Ishikawa (cell line): ENCODE data around the gene BCO2.

ENCODE experiments used
- CEBPB ChIP-seq: IDR thresholded peaks from 2 replicates; pipeline ENCODE4 v1.6.1; 2012
- CREB1 ChIP-seq: IDR thresholded peaks from 2 replicates; pipeline ENCODE4 v1.6.1; 2012; ENCODE audit warnings: low read depth
- EGR1 ChIP-seq: IDR thresholded peaks from 2 replicates; pipeline ENCODE4 v1.6.1; 2012
- EP300 ChIP-seq: IDR thresholded peaks from 2 replicates; pipeline ENCODE4 v1.6.1; 2012; ENCODE audit warnings: borderline replicate concordance
- FOXM1 ChIP-seq: IDR thresholded peaks from 2 replicates; pipeline ENCODE4 v1.6.1; 2012; ENCODE audit warnings: low read depth, borderline replicate concordance
- NFIC ChIP-seq: IDR thresholded peaks from 2 replicates; pipeline ENCODE4 v1.6.1; 2012
- RAD21 ChIP-seq: IDR thresholded peaks from 2 replicates; pipeline ENCODE4 v1.6.1; 2012; ENCODE audit warnings: low read depth
- TAF1 ChIP-seq: IDR thresholded peaks from 2 replicates; pipeline ENCODE4 v1.6.1; 2012; ENCODE audit warnings: low read depth, mild to moderate bottlenecking
- TCF12 ChIP-seq: IDR thresholded peaks from 2 replicates; pipeline ENCODE4 v1.6.1; 2012; ENCODE audit warnings: low read depth
- TEAD4 ChIP-seq: IDR thresholded peaks from 2 replicates; pipeline ENCODE4 v1.6.1; 2012
- YY1 ChIP-seq: IDR thresholded peaks from 2 replicates; pipeline ENCODE4 v1.6.1; 2012; ENCODE audit warnings: low read depth
- ZBTB7A ChIP-seq: IDR thresholded peaks from 2 replicates; pipeline ENCODE4 v1.6.1; 2012; ENCODE audit warnings: low read depth
- TF ChIP-seq, protein P1 (sequence below): IDR thresholded peaks from 2 replicates; pipeline ENCODE4 v1.6.1; 2012
- TF ChIP-seq, protein P2 (sequence below): IDR thresholded peaks from 2 replicates; pipeline ENCODE4 v1.6.1; 2012
- TF ChIP-seq, protein P3 (sequence below): IDR thresholded peaks from 2 replicates; pipeline ENCODE4 v1.6.1; 2012; ENCODE audit warnings: low read depth, mild to moderate bottlenecking

Gene BCO2

DNA sequence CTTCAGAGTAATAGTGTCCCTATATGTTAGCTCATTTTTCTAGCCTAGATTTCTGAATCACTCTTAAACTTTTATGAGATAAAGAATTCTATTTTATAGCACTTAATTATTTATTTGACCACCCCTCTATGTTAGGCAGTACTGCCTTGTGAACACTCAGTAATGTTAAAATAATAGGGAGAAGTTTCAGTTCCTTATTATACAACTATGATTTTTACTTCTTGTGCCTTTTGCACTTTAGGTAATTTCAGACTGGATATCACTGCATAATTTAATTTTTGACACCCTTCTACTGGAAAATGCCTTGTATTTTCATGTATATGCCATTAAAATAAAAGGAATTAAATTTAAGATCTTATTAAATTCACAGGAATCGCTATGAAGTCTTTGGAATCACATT is 3.1 kb downstream of the BCO2 start:
- TF ChIP-seq CEBPB (no peak), EP300 (no peak), RAD21 (no peak), NFIC (no peak), ZBTB7A (no peak), TEAD4 (no peak), CREB1 (no peak), YY1 (no peak), TAF1 (no peak), TCF12 (no peak)
- TF ChIP-seq, protein P1, sequence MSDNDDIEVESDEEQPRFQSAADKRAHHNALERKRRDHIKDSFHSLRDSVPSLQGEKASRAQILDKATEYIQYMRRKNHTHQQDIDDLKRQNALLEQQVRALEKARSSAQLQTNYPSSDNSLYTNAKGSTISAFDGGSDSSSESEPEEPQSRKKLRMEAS = no peak
- TF ChIP-seq, protein P2, sequence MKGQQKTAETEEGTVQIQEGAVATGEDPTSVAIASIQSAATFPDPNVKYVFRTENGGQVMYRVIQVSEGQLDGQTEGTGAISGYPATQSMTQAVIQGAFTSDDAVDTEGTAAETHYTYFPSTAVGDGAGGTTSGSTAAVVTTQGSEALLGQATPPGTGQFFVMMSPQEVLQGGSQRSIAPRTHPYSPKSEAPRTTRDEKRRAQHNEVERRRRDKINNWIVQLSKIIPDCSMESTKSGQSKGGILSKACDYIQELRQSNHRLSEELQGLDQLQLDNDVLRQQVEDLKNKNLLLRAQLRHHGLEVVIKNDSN = no peak

DNA sequence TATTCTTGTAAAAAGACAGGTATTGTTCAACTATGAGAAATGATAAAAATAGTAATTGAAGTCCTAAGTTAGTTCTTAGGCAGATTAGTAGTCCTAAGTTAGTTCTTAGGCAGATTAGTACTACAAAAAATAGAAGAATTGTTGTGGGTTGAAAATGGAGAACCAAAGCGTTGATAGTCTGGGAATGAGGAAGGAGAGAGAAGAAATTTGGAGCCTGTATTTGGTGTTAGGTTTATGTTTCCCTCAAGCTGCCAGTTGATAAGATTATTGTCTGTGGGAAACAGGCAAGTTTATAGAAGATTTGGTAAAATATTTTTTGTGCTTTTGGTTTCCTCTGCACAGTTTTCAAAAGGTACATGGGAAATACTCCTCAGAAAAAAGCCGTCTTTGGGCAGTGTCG is 3.6 kb downstream of the BCO2 start:
- TF ChIP-seq FOXM1 = no peak
- TF ChIP-seq, protein P2 = no peak
- no peak for TF ChIP-seq CREB1
- TF ChIP-seq EGR1 = no peak
- TF ChIP-seq, protein P3, sequence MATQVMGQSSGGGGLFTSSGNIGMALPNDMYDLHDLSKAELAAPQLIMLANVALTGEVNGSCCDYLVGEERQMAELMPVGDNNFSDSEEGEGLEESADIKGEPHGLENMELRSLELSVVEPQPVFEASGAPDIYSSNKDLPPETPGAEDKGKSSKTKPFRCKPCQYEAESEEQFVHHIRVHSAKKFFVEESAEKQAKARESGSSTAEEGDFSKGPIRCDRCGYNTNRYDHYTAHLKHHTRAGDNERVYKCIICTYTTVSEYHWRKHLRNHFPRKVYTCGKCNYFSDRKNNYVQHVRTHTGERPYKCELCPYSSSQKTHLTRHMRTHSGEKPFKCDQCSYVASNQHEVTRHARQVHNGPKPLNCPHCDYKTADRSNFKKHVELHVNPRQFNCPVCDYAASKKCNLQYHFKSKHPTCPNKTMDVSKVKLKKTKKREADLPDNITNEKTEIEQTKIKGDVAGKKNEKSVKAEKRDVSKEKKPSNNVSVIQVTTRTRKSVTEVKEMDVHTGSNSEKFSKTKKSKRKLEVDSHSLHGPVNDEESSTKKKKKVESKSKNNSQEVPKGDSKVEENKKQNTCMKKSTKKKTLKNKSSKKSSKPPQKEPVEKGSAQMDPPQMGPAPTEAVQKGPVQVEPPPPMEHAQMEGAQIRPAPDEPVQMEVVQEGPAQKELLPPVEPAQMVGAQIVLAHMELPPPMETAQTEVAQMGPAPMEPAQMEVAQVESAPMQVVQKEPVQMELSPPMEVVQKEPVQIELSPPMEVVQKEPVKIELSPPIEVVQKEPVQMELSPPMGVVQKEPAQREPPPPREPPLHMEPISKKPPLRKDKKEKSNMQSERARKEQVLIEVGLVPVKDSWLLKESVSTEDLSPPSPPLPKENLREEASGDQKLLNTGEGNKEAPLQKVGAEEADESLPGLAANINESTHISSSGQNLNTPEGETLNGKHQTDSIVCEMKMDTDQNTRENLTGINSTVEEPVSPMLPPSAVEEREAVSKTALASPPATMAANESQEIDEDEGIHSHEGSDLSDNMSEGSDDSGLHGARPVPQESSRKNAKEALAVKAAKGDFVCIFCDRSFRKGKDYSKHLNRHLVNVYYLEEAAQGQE = no peak
- TF ChIP-seq NFIC = no peak
- TF ChIP-seq TEAD4 = no peak
- TF ChIP-seq YY1 = no peak
- no peak for TF ChIP-seq ZBTB7A
- TF ChIP-seq TCF12 = no peak
- no peak for TF ChIP-seq EP300
- TF ChIP-seq, protein P1 = no peak
- TF ChIP-seq CEBPB = no peak
- TF ChIP-seq RAD21 = no peak

DNA sequence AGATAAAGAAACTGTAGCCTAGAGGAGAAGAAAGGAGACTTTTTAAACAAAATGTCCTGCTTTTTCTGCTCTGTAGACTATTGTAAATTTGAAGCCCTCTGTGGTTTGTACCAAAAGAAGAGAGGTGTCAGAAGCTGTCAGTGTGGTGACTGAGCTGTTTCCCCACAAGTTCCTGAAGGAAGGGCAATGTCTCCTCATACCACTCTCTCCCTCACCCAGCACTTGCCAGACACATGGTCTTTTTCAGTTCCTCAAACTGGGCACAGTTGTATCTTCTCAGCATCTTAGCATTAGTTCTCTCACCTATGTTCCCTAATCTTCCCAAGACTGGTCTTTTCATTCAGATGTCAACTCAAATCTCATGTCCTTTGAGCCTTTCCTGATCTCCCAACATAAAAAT is 4.3 kb downstream of the BCO2 start:
- TF ChIP-seq FOXM1 = no peak
- TF ChIP-seq, protein P1 = no peak
- TF ChIP-seq EGR1 = no peak
- no peak for TF ChIP-seq TCF12
- TF ChIP-seq CEBPB = no peak
- TF ChIP-seq, protein P2 = no peak
- TF ChIP-seq ZBTB7A = no peak
- TF ChIP-seq YY1 = no peak
- no peak for TF ChIP-seq CREB1

DNA sequence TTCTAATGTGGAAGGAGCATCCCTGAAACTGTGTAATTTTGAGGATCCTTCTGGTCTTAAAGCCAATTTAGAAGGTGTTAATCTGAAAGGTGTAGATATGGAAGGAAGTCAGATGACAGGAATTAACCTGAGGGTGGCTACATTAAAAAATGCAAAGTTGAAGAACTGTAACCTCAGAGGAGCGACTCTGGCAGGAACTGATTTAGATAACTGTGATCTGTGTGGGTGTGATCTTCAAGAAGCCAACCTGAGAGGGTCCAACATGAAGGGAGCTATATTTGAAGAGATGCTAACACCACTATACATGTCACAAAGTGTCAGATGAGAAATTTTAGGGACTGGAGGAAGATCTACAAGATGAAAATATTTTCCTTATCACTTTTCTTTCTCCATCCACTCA is 7.6 kb downstream of the BCO2 start:
- TF ChIP-seq ZBTB7A (no peak), TCF12 (no peak), NFIC (no peak), YY1 (no peak), EGR1 (no peak), RAD21 (no peak)
- TF ChIP-seq, protein P1 = no peak

DNA sequence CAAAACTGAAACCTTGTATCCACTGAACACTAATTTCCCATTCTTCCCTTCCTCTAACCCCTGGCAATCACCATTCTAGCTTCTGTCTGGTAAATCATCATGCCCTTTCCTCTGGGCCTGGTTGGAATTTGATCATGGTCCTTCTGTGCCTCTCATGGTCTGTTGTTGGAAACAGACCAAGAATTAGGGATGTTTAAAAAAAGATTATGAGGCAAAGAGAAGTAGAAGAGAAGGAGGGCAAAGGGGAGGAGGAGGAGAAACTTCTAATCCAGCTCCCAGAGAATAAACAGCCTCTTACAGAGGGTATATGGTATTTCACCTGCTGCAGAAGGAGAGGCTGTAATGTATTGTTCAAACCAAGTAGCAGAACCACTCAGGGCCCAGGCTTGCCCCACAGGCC is 10.6 kb downstream of the BCO2 start:
- TF ChIP-seq CEBPB = no peak
- no peak for TF ChIP-seq TEAD4
- TF ChIP-seq, protein P3 = no peak
- TF ChIP-seq NFIC = no peak
- TF ChIP-seq TAF1 = no peak

DNA sequence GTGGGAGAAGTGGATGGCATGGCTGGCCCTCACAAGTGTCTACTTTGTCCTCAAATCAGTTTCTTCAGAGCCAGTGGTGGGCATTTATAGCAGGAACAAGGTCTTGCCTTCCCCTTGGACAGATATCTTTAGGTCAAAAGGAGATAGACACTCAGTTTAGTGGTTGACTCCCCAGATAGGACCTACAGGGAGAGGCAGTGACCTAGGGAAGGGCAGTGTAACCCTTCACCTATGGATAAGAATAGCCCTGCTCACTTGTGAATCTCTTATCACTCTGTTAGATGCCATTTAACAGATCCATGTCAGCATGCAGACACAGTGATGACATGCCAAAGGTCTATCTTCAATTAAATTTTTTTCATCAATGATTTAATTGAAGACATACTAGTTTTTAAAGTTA is 11.0 kb downstream of the BCO2 start:
- TF ChIP-seq NFIC (no peak), TAF1 (no peak), TEAD4 (no peak), ZBTB7A (no peak), CEBPB (no peak), YY1 (no peak), FOXM1 (no peak), CREB1 (no peak), TCF12 (no peak), EGR1 (no peak), EP300 (no peak), RAD21 (no peak)
- TF ChIP-seq, protein P3 = no peak
- TF ChIP-seq, protein P2 = no peak
- TF ChIP-seq, protein P1 = no peak
